WTC11 (cell line): ENCODE measurements around the gene TEX51.

ENCODE experiments used
- CTCF ChIP-seq: fragments of 200-600 bp; IDR thresholded peaks from 2 replicates; pipeline ENCODE4 v1.8.0; 2022; ENCODE audit warnings: antibody characterized with exemption
- E2F1 ChIP-seq: sonication (generic); formaldehyde crosslinking; IDR thresholded peaks from 2 replicates; pipeline ENCODE4 v1.8.0; 2022; ENCODE audit warnings: mild to moderate bottlenecking, missing genetic modification reagents
- STAT6 ChIP-seq: sonication (generic); formaldehyde crosslinking; conservative IDR thresholded peaks from 2 replicates; pipeline ENCODE4 v1.8.1; 2023; ENCODE audit warnings: mild to moderate bottlenecking, low read depth, missing genetic modification reagents, moderate library complexity
- TCF7 ChIP-seq: sonication (generic); formaldehyde crosslinking; IDR thresholded peaks from 2 replicates; pipeline ENCODE4 v1.8.0; 2022; ENCODE audit warnings: mild to moderate bottlenecking, low read depth, missing genetic modification reagents, moderate library complexity
- TP53 ChIP-seq: sonication (generic); formaldehyde crosslinking; IDR thresholded peaks from 2 replicates; pipeline ENCODE4 v1.8.1; 2023; ENCODE audit warnings: mild to moderate bottlenecking, missing genetic modification reagents

GRCh38 chr2:126891681-126892500 is 6.8 kb upstream of the TEX51 start:
- TF ChIP-seq CTCF: no peak
- TF ChIP-seq TP53 (CRISPR knock-in tag): no peak
- no peak for TF ChIP-seq STAT6
- no peak for TF ChIP-seq E2F1
- TF ChIP-seq TCF7 (CRISPR knock-in tag): no peak
